IMR-90 (cell line): ENCODE data around the gene RAPGEF2.

Experiments used
- FOS ChIP-seq: fragments of 150-350 bp; IDR thresholded peaks from 2 replicates; pipeline ENCODE4 v1.6.1; 2016; ENCODE audit warnings: low read depth, low read length
- MAZ ChIP-seq: IDR thresholded peaks from 2 replicates; pipeline ENCODE4 v1.6.1; 2012; ENCODE audit warnings: low read depth, mild to moderate bottlenecking, low read length, improper control_type of control experiment, moderate library complexity, borderline replicate concordance
- NFE2L2 ChIP-seq: fragments of 150-350 bp; IDR thresholded peaks from 2 replicates; pipeline ENCODE4 v1.6.1; 2016; ENCODE audit warnings: low read depth, mild to moderate bottlenecking, low read length
- POLR2A ChIP-seq: IDR thresholded peaks from 2 replicates; pipeline ENCODE4 v1.6.1; 2012; ENCODE audit warnings: mild to moderate bottlenecking, low read depth, low read length
- RCOR1 ChIP-seq: IDR thresholded peaks from 2 replicates; pipeline ENCODE4 v1.6.1; 2012; ENCODE audit warnings: mild to moderate bottlenecking, low read length, improper control_type of control experiment; ENCODE audit not compliant: insufficient replicate concordance
- RFX5 ChIP-seq: IDR thresholded peaks from 2 replicates; pipeline ENCODE4 v1.8.0; 2012; ENCODE audit warnings: low read depth, mild to moderate bottlenecking, low read length, moderate library complexity
- SMC3 ChIP-seq: fragments of 150-350 bp; IDR thresholded peaks from 2 replicates; pipeline ENCODE4 v1.6.1; 2016; ENCODE audit warnings: low read depth, mild to moderate bottlenecking, antibody characterized with exemption, low read length, moderate library complexity
- TF ChIP-seq, protein P1 (sequence below): conservative IDR thresholded peaks from 2 replicates; pipeline ENCODE4 v1.5.1; 2012; ENCODE audit warnings: mild to moderate bottlenecking, low read depth, low read length, improper control_type of control experiment
- TF ChIP-seq, protein P2 (sequence below): fragments of 150-350 bp; IDR thresholded peaks from 2 replicates; pipeline ENCODE4 v1.6.1; 2017; ENCODE audit warnings: mild to moderate bottlenecking, antibody characterized with exemption, low read length, low read depth
- TF ChIP-seq, protein P3 (sequence below): fragments of 150-350 bp; IDR thresholded peaks from 2 replicates; pipeline ENCODE4 v1.6.1; 2016; ENCODE audit warnings: low read depth, mild to moderate bottlenecking, low read length, moderate library complexity, borderline replicate concordance

DNA sequence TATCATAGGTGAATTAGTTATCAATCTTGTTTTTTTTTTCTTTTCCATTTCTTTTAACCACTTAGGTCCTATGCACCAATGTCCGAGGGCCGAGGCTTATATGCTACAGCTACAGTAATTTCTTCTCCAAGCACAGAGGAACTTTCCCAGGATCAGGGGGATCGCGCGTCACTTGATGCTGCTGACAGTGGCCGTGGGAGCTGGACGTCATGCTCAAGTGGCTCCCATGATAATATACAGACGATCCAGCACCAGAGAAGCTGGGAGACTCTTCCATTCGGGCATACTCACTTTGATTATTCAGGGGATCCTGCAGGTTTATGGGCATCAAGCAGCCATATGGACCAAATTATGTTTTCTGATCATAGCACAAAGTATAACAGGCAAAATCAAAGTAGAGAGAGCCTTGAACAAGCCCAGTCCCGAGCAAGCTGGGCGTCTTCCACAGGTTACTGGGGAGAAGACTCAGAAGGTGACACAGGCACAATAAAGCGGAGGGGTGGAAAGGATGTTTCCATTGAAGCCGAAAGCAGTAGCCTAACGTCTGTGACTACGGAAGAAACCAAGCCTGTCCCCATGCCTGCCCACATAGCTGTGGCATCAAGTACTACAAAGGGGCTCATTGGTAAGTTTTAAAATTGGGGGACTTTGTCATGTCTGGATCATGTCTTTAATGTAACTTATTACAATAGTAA, 250.7 kb downstream of the RAPGEF2 start:
- TF ChIP-seq, protein P1, sequence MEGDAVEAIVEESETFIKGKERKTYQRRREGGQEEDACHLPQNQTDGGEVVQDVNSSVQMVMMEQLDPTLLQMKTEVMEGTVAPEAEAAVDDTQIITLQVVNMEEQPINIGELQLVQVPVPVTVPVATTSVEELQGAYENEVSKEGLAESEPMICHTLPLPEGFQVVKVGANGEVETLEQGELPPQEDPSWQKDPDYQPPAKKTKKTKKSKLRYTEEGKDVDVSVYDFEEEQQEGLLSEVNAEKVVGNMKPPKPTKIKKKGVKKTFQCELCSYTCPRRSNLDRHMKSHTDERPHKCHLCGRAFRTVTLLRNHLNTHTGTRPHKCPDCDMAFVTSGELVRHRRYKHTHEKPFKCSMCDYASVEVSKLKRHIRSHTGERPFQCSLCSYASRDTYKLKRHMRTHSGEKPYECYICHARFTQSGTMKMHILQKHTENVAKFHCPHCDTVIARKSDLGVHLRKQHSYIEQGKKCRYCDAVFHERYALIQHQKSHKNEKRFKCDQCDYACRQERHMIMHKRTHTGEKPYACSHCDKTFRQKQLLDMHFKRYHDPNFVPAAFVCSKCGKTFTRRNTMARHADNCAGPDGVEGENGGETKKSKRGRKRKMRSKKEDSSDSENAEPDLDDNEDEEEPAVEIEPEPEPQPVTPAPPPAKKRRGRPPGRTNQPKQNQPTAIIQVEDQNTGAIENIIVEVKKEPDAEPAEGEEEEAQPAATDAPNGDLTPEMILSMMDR, result no peak
- TF ChIP-seq SMC3 (no peak), POLR2A (no peak), RCOR1 (no peak), RFX5 (no peak), FOS (no peak), MAZ (no peak), NFE2L2 (no peak)
- TF ChIP-seq, protein P2, sequence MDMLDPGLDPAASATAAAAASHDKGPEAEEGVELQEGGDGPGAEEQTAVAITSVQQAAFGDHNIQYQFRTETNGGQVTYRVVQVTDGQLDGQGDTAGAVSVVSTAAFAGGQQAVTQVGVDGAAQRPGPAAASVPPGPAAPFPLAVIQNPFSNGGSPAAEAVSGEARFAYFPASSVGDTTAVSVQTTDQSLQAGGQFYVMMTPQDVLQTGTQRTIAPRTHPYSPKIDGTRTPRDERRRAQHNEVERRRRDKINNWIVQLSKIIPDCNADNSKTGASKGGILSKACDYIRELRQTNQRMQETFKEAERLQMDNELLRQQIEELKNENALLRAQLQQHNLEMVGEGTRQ, result no peak
- TF ChIP-seq, protein P3, sequence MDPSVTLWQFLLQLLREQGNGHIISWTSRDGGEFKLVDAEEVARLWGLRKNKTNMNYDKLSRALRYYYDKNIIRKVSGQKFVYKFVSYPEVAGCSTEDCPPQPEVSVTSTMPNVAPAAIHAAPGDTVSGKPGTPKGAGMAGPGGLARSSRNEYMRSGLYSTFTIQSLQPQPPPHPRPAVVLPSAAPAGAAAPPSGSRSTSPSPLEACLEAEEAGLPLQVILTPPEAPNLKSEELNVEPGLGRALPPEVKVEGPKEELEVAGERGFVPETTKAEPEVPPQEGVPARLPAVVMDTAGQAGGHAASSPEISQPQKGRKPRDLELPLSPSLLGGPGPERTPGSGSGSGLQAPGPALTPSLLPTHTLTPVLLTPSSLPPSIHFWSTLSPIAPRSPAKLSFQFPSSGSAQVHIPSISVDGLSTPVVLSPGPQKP, result no peak
